IPS-15b (cell line): Measurements from ENCODE around the gene GPSM1.

Experiments
- H3K27me3 ChIP-seq: one replicate; pipeline ENCODE4 v1.6.1; 2013; ENCODE audit warnings: low read length; ENCODE audit not compliant: control insufficient read depth, insufficient read depth
- H3K36me3 ChIP-seq: one replicate; pipeline ENCODE4 v1.6.1; 2013; ENCODE audit warnings: low read length; ENCODE audit not compliant: control insufficient read depth, insufficient read depth
- H3K4me1 ChIP-seq: one replicate; pipeline ENCODE4 v1.6.1; 2013; ENCODE audit warnings: mild to moderate bottlenecking, low read length; ENCODE audit not compliant: control insufficient read depth, insufficient read depth
- H3K4me3 ChIP-seq: one replicate; pipeline ENCODE4 v1.5.1; 2013; ENCODE audit warnings: low read depth, low read length
- H3K9ac ChIP-seq: one replicate; pipeline ENCODE4 v1.6.1; 2013; ENCODE audit warnings: low read depth, mild to moderate bottlenecking, low read length
- H3K9me3 ChIP-seq: one replicate; pipeline ENCODE4 v1.6.1; 2013; ENCODE audit warnings: mild to moderate bottlenecking, low read length; ENCODE audit not compliant: control insufficient read depth, insufficient read depth

GPSM1 gene

DNA sequence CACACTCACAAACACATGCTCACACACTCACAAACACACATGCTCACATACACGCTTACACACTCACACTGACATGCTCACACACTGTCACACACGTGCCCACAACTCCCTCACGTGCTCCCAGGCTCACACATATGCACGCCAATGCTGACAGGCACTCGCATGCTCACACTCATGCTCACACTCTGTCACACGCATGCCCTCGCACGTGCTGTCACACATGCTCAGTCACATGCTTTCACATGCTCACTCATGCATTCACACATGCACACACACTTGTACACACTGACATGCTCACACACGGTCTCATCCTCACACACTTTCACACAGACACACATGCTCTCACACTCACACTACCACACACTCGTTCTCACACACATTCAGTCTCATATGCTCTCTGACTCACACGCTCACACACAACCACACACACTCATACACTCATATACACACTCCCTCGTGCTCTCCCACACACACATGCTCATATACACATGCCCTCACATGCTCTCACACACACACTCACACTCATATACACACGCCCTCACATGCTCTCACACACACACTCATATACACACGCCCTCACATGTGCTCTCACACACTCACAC lies 33.8 kb upstream of the GPSM1 start:
- H3K4me3 ChIP-seq, result no peak overlapping the region
- no peaks in the 10 kb centered on the region for H3K36me3 ChIP-seq
- no peaks in the 10 kb centered on the region for H3K9me3 ChIP-seq
- H3K27me3 ChIP-seq, result no peaks in the 10 kb centered on the region
- no peak overlapping the region for H3K9ac ChIP-seq
- H3K4me1 ChIP-seq, result no peaks in the 10 kb centered on the region

DNA sequence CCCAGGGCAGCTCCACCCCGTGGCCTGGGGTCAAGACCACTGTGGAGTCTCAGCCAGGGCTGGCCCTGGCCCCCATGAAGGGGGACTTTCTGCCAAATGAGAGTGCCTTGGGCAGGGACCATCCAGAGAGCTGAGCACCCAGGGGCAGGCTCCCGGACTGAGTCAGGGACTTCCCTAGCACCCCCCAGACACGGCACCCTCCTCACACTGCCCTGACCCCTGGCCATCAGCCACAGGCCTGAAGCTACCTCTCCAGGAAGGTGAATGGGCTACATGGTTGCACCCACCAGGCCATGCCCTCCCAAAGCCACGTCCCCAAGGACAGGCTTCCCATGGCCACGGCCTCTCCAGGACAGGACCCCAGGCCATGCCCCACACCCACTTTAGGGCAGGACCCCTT lies 32.9 kb upstream of the GPSM1 start:
- no peaks in the 10 kb centered on the region for H3K9me3 ChIP-seq
- H3K4me1 ChIP-seq, result no peaks in the 10 kb centered on the region
- H3K36me3 ChIP-seq, result no peaks in the 10 kb centered on the region
- H3K9ac ChIP-seq, result no peak overlapping the region
- no peak overlapping the region for H3K4me3 ChIP-seq
- no peaks in the 10 kb centered on the region for H3K27me3 ChIP-seq

DNA sequence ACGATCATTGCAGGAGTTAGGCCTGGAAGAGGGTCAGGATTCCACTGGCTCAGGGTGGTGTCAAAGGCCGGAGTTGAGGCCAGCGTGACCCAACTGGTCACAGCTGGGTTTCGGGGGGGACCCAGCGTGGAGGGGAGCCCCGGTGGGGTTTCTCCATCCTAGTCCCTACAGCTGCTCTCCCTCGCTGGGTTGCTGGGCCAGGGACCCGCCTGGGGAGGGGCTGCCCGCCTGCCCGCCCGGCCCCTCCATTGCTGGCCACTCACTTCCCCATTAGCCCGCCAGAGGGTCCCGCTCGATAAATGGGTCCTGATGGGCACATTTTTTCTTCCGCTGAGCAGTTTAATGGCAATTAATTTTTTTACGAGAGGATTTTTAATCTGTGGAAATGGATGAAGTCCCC lies 32.3 kb upstream of the GPSM1 start:
- no peaks in the 10 kb centered on the region for H3K4me1 ChIP-seq
- H3K27me3 ChIP-seq, result no peaks in the 10 kb centered on the region
- H3K4me3 ChIP-seq, result no peak overlapping the region

GRCh38 chr9:136295542-136296433 lies 31.6 kb upstream of the GPSM1 start:
- Histone ChIP-seq H3K27me3 (no peaks in the 10 kb centered on the region), H3K36me3 (no peaks in the 10 kb centered on the region), H3K9me3 (no peaks in the 10 kb centered on the region), H3K4me1 (no peaks in the 10 kb centered on the region), H3K4me3 (no peak overlapping the region), H3K9ac (no peak overlapping the region)

More for the DNA sequence above, 32.3 kb upstream of the GPSM1 start:
- Histone ChIP-seq H3K36me3 (no peaks in the 10 kb centered on the region), H3K9me3 (no peaks in the 10 kb centered on the region), H3K9ac (no peak overlapping the region)

- H3K9ac ChIP-seq, result no peak overlapping the region
- no peaks in the 10 kb centered on the region for H3K9me3 ChIP-seq
- no peaks in the 10 kb centered on the region for H3K4me1 ChIP-seq
- no peaks in the 10 kb centered on the region for H3K36me3 ChIP-seq
- H3K4me3 ChIP-seq, result no peak overlapping the region
- H3K27me3 ChIP-seq, result no peaks in the 10 kb centered on the region
Observed at GRCh38 chr9:136296434-136297015, 30.8 kb upstream of the GPSM1 start.

- H3K36me3 ChIP-seq, result no peaks in the 10 kb centered on the region
- no peak overlapping the region for H3K9ac ChIP-seq
- H3K4me3 ChIP-seq, result no peak overlapping the region
- no peaks in the 10 kb centered on the region for H3K4me1 ChIP-seq
- no peaks in the 10 kb centered on the region for H3K27me3 ChIP-seq
- H3K9me3 ChIP-seq, result no peaks in the 10 kb centered on the region
Observed at GRCh38 chr9:136297016-136297691, 30.2 kb upstream of the GPSM1 start.

DNA sequence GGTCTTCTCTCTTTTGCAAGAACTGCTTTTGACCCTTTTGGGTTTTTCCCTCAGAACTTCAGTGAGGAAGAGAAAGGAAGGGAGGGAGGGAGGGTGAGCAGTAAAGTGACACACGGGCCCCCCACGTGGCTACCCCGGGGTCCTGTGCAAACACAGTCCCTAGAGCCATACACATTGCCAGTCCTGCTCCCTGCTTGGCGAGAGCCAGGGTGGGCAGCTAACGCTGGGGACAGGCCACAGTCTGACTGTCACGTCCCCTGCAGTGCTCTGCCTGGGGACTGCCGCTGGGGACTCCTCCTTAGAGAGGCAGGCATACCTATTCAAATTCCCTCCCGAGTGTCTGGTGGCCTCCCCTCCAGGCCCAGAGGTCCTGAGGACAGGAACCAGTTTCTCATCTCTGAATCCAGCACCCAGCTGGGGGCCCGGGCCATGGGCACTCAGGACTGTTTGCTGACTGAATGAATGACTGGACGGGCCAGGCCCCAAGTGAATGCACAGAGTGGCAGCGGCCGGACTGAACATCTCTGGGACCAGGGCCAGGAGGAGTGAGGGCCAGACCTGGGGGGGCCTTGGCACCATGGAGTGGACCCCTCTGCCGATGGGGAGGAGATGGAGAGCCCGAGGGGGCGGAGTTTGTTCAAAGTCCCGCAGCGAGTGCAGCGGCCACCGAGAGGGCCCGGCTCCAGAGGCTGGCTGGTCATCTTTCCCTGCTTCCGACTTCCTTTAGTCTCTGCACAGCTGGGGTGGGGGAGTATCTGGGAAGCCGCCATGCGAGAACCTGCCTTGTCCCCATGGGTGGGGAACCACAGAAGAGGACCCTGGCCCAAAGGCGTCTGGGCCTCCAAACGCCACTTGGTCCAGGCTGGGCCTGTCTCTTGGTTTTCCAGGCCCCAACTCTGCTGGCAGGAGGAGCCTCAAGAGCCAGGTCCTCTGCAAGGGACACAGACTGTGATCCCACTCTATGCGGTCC lies 29.3 kb upstream of the GPSM1 start:
- Histone ChIP-seq H3K4me1 (no peaks in the 10 kb centered on the region), H3K9ac (no peak overlapping the region), H3K9me3 (no peaks in the 10 kb centered on the region), H3K36me3 (no peaks in the 10 kb centered on the region), H3K27me3 (no peaks in the 10 kb centered on the region), H3K4me3 (no peak overlapping the region)

GRCh38 chr9:136299116-136299515 lies 28.2 kb upstream of the GPSM1 start:
- Histone ChIP-seq H3K4me3 (no peak overlapping the region), H3K4me1 (no peaks in the 10 kb centered on the region), H3K9ac (no peak overlapping the region), H3K9me3 (no peaks in the 10 kb centered on the region), H3K36me3 (no peaks in the 10 kb centered on the region), H3K27me3 (no peaks in the 10 kb centered on the region)

DNA sequence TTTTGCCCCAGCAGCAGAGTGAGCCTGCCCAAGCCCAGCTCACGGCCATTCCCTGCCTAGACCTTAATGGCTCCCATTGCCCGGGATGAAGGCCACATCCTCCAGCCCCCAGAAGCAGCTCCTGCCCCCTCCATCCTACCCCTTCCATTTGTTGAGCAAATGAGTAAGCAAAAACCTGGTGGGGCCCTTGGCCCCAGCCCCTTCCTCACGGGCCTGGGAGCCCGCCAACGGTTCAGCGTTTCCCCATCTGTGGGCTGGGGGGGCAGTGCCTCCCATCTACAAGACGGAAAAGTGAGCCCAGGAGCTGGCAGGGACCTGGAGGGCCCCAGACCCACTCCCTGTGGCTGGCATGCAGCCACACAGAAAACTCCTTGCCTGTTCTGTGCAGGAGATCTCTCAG lies 27.8 kb upstream of the GPSM1 start:
- Histone ChIP-seq H3K27me3 (no peaks in the 10 kb centered on the region), H3K4me3 (no peak overlapping the region), H3K9me3 (no peaks in the 10 kb centered on the region), H3K36me3 (no peaks in the 10 kb centered on the region), H3K9ac (no peak overlapping the region), H3K4me1 (no peaks in the 10 kb centered on the region)

- H3K9me3 ChIP-seq, result no peaks in the 10 kb centered on the region
- H3K9ac ChIP-seq, result no peak overlapping the region
- H3K4me1 ChIP-seq, result no peaks in the 10 kb centered on the region
- no peaks in the 10 kb centered on the region for H3K36me3 ChIP-seq
- no peak overlapping the region for H3K4me3 ChIP-seq
- H3K27me3 ChIP-seq, result no peaks in the 10 kb centered on the region
Observed at GRCh38 chr9:136300016-136300545, 27.3 kb upstream of the GPSM1 start.

- Histone ChIP-seq H3K27me3 (no peaks in the 10 kb centered on the region), H3K9me3 (no peaks in the 10 kb centered on the region), H3K9ac (no peak overlapping the region), H3K4me1 (no peaks in the 10 kb centered on the region), H3K4me3 (no peak overlapping the region), H3K36me3 (no peaks in the 10 kb centered on the region)
Observed at GRCh38 chr9:136300866-136301265, 26.5 kb upstream of the GPSM1 start.
